Measurements from ENCODE around the gene DHX40.
"Not testable (repeated sequence)": the region's sequence is repeated elsewhere in the genome, so short reads cannot be mapped to it uniquely, and the experiment has no call there.

DHX40 gene

DNA sequence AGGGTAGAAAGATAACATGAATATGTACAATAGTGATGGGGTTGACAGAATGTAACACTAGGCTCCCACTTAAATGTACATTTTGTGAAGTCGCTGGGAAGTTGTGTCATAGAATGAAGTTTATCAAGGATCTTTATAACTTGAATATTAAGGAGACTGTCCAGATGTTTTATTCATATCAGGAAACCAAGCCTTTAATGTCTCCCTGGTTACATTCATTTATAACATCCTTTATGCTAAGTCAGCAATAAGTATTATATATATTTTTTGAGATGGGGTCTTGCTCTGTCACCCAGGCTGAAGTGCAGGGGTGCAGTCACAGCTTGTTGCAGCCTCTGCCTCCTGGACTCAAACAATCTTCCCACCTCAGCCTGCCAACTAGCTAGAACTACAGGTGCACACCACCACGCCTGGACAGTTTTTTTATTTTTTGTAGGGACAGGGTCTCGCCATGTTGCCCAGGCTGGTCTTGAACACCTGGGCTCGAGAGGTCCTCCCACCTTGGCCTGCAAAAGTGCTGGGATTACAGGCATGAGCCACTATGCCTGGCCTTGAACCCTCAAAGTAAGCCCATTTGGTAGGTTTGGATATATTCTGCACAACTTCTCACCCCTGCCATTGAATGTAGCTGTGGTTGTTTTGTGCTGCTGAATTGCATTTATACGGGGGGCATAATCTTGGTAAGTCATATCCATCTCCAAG lies 68.4 kb downstream of the DHX40 start:
- DNase-seq = no peak

DNA sequence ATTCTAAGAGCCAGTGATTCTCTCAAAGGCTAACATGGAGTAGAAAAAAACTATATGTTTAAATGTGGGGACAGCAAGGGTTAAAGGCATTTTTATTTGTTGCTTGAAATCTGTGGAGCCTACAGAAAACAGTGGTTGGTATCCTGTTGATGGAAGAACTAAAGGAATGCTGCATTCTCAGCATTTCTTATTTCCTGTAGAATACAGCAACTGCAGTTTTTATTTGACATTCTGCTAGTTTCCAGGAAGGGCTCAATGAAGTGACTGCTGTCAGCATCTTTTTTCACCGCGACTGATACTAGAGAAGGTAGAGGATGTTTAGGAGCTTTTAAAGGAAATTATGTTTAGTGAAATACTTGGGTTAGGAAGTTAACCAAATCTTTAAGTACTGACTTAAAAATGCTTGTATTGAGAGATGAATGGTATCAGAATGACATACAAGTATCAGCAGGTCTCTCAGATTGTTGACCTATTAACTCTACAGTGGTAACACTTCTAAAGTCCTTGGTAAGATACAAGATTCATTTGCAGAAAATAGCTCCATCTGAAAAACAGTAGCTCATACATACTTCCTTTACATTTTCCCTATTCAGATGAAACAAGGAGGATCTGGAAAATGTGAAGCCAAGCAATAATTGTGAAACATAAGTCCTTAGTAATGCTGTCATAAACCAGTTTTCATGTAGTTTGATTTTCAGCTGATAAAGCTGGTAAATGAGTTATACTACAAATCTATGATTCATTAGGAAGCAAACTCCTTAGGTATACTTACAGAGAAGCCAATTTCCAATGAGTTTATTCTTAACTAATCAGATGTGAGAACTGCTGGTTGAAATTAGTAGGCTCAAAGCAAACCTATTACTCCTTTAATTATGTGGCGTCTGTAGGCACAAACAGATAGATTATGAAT lies 69.5 kb downstream of the DHX40 start:
- DNase-seq = no peak

DNA sequence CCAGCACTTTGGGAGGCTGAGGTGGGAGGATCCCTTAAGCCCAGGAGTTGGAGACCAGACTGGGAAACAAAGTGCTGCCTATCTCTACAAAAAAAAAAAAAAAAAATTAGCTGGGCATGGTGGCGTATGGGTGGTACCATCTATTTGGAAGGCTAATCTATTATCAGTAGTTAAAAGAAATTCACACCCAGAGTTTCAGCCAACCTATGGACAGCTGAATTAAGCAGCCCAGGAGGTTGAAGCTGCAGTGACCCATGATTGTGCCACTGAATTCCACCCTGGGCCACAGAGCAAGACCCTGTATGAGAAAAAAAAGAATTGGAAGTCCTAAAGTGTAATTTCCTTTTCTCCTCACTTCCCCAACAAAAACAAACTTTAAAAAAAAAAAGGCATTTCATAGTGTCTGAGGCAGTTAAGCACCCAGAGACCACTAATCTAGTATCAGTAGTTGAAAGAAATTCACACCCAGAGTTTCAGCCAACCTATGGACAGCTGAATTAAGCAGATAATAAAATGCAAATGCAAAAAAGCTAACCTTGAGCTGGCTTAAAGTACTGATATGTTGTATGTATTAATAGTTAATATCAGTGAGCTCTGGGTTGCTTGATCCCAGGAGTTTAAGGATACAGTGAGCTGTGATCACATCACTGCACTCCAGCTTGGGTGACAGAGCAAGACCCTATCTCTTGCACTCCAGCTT lies 72.4 kb downstream of the DHX40 start:
- DNase-seq = no peak

- no peak for DNase-seq
These were observed 73.1 kb downstream of the DHX40 start for GRCh38 chr17:59638553-59638952.

GRCh38 chr17:59641799-59642484 lies 76.5 kb downstream of the DHX40 start:
- no peak for DNase-seq

- DNase-seq = no peak
These were observed 77.2 kb downstream of the DHX40 start for GRCh38 chr17:59642565-59642964.

- no peak for DNase-seq
These were observed 78.0 kb downstream of the DHX40 start for GRCh38 chr17:59643159-59644140.

GRCh38 chr17:59647288-59647687 lies 81.9 kb downstream of the DHX40 start:
- DNase-seq = no peak

DNA sequence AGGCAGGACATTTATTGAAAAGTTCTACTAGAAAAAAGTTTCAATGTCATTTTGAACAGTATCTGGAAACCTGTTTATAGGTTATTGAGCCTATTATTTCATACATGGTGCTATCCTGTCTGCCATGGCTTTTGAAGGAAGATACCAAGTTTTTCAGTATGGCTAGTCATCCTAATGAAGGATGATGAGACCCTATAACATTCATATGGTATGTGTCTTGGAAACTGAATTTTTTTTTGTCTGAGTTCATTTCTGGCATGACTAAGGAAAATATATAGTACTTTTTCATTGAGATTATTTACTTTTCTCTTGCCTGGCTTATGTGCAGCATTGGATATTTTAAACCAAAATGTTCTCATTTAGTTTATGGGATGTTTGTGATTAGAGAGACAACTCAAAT lies 84.5 kb downstream of the DHX40 start:
- DNase-seq = no peak

- DNase-seq = no peak
These were observed 85.2 kb downstream of the DHX40 start for GRCh38 chr17:59650642-59651041.

GRCh38 chr17:59651346-59651745 lies 85.9 kb downstream of the DHX40 start:
- no peak for DNase-seq

- DNase-seq = no peak
These were observed 86.7 kb downstream of the DHX40 start for GRCh38 chr17:59652119-59652518.

- not testable (repeated sequence) for DNase-seq
These were observed 91.2 kb downstream of the DHX40 start for GRCh38 chr17:59656624-59657023.
